HUES64 (cell line): Measurements from ENCODE around the gene ZNF143.
"Not testable (repeated sequence)": the region's sequence is repeated elsewhere in the genome, so short reads cannot be mapped to it uniquely, and the experiment has no call there.

Experiments used
- H3K27ac ChIP-seq: 2 replicates; pipeline ENCODE4 v1.7.0; 2013; ENCODE audit warnings: low read depth, low read length, inconsistent platforms
- H3K27me3 ChIP-seq: 2 replicates; pipeline ENCODE4 v1.6.1; 2013; ENCODE audit warnings: mild to moderate bottlenecking, low read length; ENCODE audit not compliant: insufficient read depth
- H3K36me3 ChIP-seq: 2 replicates; pipeline ENCODE4 v1.6.1; 2013; ENCODE audit warnings: mild to moderate bottlenecking, low read length; ENCODE audit not compliant: insufficient read depth
- H3K4me1 ChIP-seq: 2 replicates; pipeline ENCODE4 v1.6.1; 2013; ENCODE audit warnings: mild to moderate bottlenecking, low read length, moderate library complexity; ENCODE audit not compliant: insufficient read depth
- H3K4me3 ChIP-seq: 2 replicates; pipeline ENCODE4 v1.5.1; 2013; ENCODE audit warnings: mild to moderate bottlenecking, low read length, moderate library complexity
- H3K9ac ChIP-seq: 2 replicates; pipeline ENCODE4 v1.6.1; 2013; ENCODE audit warnings: mild to moderate bottlenecking, low read depth, low read length
- H3K9me3 ChIP-seq: 2 replicates; pipeline ENCODE4 v1.6.1; 2013; ENCODE audit warnings: low read depth, low read length; ENCODE audit not compliant: insufficient read depth
- WGBS: fragments of 150-250, 120-280 bp; methylation state at CpG from one replicate; pipeline ENCODE4 v1.1.7; 2013; ENCODE audit warnings: missing lambda C conversion rate; 5-methylcytosine and 5-hydroxymethylcytosine counted together

ZNF143 gene

DNA sequence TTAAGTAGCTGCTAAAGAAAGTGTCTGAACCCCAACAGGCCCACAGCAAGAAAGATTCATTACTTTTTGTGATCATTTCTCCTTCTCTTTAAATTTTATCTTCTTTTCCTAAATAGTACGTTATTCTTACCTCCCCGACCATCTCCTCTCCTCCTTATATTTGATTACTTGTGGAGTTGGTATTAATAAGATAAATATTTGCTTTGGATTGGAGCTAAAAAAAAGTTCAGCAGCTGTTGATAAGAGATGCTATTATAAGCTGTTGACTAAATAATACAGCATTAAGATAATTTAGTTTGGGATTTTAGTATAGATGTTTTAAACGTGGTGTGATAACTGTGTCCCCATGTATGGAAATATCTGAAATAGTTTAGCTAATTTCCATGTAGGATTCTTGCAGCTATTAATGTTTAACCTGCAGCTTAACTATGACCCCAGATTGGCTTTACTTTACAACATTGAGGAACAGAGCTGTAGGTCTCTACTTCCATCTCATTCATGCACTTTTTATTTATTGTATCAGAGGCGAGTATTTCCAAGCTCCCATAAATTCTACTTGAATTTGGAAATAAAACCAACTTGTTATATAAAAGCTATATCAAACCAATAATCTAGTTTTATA lies 37.8 kb downstream of the ZNF143 start:
- Histone ChIP-seq H3K27me3 (no peaks in the 10 kb centered on the region), H3K27ac (no peak overlapping the region), H3K9me3 (no peaks in the 10 kb centered on the region), H3K4me3 (no peak overlapping the region), H3K36me3 (peaks cover 84% of the 10 kb centered on the region), H3K4me1 (no peaks in the 10 kb centered on the region), H3K9ac (no peak overlapping the region)
- WGBS = 93% methylated on average over 2 of the region's 4 CpGs

DNA sequence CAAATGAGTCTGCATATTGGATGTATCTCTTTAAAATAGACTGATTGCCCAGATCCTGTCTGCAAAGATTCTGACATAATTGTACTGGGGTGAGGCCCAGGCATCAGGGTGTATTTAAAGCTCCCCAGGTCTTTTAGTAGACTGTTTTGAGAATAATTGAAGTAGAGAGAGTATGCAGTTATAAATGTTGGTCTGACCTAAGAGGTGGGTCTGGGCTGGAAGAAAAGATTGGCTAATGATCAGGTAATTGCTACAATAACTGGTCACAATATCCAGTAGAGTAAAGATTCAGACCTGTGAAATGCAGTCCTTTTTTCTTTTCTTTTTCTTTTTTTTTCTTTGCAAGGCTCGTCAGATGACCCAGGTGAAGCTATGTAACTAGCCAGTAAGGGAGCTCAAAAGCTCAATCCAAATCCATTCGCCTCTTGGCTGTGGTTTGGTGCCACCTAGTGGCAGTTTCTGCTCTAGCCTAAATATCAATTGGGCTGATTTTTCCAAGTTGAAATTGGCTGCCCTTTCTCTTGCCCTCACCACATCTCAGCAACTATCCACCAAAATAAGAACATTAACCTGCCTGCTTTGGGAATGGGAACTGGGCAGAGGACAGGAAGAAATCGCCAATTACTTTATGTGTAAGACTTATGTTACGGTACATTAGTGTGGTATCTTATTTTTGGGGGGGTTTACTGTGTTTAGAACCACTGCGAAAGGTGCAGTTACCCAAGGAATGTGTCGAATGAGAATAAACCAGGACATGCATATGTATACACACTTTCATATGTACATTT lies 45.9 kb downstream of the ZNF143 start:
- Histone ChIP-seq H3K4me1 (peaks cover 21% of the 10 kb centered on the region), H3K36me3 (peaks cover 35% of the 10 kb centered on the region), H3K9ac (no peak overlapping the region), H3K27ac (peak overlapping the region; percentile 73), H3K4me3 (no peak overlapping the region), H3K27me3 (no peaks in the 10 kb centered on the region), H3K9me3 (no peaks in the 10 kb centered on the region)
- 48% methylated on average over 6 of the region's 6 CpGs for WGBS

DNA sequence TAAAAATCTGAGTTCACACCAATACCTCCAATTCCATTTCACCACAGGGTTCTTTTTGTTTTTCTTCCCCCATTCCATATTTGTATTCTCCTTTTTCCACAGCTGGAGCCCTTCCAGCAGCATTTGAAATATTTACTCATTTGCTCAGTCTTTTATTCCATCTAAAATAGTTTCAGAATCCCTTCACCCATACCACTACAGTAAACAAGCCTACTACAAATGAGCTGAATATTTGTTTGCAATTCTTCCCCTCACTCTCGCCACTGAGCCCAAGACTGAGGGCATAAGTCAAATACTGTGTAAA lies 46.4 kb downstream of the ZNF143 start:
- Histone ChIP-seq H3K9ac (no peak overlapping the region), H3K4me1 (peaks cover 21% of the 10 kb centered on the region), H3K27me3 (no peaks in the 10 kb centered on the region), H3K4me3 (no peak overlapping the region), H3K36me3 (peaks cover 38% of the 10 kb centered on the region), H3K9me3 (no peaks in the 10 kb centered on the region), H3K27ac (peak overlapping the region; percentile 73; the same call in 1 of the 2 replicates)
- no CpG with 5 or more reads among the region's 1 CpG for WGBS

DNA sequence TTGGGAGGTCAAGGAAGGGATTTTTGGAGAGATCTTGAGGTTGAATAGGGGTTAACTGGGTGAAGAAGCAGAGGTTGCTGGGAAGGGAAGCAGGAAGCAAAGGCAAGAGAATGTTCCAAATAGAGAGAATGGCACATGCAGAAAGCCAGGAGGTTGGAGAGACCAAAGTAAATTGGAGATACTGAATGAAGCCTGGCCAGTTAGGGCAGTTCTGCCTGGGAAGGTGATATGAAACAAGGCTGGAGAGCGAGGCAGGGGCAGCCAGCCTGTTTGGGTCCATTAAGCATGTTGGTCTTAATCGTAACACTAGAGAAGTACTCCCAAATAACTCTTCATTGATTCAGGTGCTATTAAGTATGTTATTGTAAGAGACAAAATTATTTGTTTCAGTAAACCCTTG lies 48.2 kb downstream of the ZNF143 start:
- Histone ChIP-seq H3K36me3 (peaks cover 50% of the 10 kb centered on the region), H3K9me3 (no peaks in the 10 kb centered on the region), H3K27me3 (no peaks in the 10 kb centered on the region), H3K4me1 (peaks cover 21% of the 10 kb centered on the region), H3K27ac (no peak overlapping the region), H3K4me3 (no peak overlapping the region), H3K9ac (no peak overlapping the region)
- WGBS = 84% methylated on average over 1 of the region's 2 CpGs

DNA sequence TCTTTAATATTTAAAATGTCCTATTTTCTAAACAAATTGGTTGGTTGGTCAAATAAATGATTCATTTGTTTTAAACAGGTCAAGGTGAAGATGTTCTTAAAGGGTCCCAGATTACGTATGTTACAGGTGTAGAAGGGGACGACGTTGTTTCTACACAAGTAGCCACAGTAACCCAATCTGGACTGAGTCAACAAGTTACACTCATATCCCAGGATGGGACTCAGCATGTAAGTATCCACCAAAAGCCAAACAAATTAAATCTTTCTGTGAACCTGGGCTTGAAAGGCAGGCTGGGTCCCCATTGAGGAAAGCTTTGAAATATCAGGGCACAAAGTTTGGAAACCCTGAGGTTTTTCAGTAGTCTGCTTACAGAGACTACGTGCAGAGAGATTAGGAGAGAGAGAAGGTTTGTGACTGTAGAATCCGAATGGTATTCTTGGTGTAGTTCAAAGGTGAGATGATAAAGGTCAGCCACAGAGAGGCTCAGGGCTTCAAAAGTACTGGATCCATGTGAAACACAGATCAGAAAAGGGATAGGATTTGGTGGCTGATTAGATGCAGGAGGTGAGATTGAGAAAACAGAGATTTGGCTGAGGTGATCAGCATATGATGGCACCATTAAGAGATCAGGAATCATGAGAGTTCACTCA lies 51.7 kb downstream of the ZNF143 start:
- H3K27me3 ChIP-seq = no peaks in the 10 kb centered on the region
- peaks cover 72% of the 10 kb centered on the region for H3K36me3 ChIP-seq
- no peak overlapping the region for H3K9ac ChIP-seq
- H3K9me3 ChIP-seq = peaks cover 2% of the 10 kb centered on the region; the same call in 1 of the 2 replicates
- 93% methylated on average over 5 of the region's 5 CpGs for WGBS
- peaks cover 10% of the 10 kb centered on the region for H3K4me1 ChIP-seq
- no peak overlapping the region for H3K27ac ChIP-seq
- no peak overlapping the region for H3K4me3 ChIP-seq

DNA sequence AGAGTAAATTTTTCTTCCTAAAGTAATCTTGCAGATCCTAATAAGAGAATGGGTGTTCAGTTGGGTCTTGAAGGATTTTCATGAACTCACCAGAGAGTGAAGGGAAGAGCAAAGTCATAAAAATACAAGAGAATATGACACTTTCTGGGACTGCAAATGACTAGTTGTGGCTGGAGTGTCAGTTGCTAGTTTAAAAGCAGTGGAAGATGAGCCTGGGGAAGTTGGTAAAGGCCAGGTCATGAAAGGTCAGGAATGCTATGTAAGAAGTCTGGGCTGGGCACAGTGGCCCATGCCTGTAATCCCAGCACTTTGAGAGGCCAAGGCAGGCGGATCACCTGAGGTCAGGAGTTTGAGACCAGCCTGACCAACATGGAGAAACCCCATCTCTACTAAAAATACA lies 53.8 kb downstream of the ZNF143 start:
- H3K4me1 ChIP-seq = peaks cover 11% of the 10 kb centered on the region
- H3K4me3 ChIP-seq, H3K9me3 ChIP-seq, H3K27me3 ChIP-seq, H3K27ac ChIP-seq, H3K9ac ChIP-seq: not testable (repeated sequence)
- H3K36me3 ChIP-seq = peaks cover 67% of the 10 kb centered on the region
- WGBS = 100% methylated on average over 1 of the region's 1 CpG

DNA sequence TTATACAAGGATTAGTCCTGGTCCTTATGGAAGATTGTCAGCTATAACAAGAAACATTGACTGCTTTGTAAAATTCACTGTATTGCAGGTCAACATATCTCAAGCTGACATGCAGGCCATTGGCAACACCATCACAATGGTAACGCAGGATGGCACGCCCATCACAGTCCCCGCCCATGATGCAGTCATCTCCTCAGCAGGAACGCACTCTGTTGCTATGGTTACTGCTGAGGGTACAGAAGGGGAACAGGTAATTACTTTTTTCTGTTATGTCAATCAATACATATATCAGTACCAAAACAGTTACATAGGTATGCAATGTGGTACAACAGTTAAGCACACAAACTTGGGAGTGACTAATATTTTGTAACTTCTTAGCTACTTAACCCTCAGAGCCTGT lies 55.3 kb downstream of the ZNF143 start:
- Histone ChIP-seq H3K4me1 (peaks cover 11% of the 10 kb centered on the region), H3K4me3 (no peak overlapping the region), H3K9me3 (peaks cover 2% of the 10 kb centered on the region; the same call in 1 of the 2 replicates), H3K9ac (no peak overlapping the region), H3K36me3 (peaks cover 62% of the 10 kb centered on the region), H3K27ac (no peak overlapping the region), H3K27me3 (no peaks in the 10 kb centered on the region)
- 87% methylated on average over 4 of the region's 4 CpGs for WGBS

DNA sequence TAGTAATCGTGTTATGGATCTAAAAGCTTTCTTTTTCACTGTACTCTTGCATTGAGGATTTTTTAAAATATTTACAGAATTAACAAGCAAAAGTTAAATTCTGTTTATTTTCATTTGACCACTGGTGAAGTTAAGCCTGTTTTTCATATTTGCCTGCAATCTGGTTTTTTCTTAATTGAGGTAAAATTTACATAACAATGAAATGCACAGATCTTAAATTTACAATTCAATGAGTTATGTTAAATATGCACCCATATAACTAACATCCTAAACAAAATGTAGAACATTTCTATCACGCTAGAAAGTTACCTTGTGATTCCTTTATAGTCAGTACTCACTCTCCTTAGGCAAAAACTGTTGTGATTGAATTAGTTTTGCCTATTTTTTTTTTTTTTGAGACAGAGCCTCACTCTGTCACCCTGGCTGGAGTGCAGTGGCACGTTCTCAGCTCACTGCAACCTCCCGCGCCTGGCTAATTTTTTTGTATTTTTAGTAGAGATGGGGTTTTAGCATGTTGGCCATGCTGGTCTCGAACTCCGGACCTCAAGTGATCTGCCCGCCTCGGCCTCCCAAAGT lies 58.1 kb downstream of the ZNF143 start:
- Histone ChIP-seq H3K36me3 (peaks cover 41% of the 10 kb centered on the region), H3K9ac (no peak overlapping the region)

DNA sequence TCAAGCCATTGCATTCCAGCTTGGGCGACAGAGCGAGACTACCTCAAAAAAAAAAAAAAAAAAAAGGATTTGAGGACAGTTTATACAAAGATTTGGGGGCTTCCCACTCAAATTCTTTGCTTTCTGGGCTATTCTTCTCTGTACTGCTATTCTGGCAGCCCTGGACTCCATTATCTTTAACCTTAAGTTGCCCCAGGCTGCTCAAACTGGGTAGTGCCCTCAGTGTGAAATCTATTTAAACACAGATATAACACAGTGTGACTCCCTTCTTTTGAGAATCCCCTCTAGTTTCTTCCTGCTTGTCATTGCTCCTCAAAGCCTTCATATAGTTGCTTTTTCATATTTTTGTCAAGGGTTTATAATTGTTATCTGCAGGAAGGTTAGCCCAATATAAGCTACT lies 63.2 kb downstream of the ZNF143 start:
- Histone ChIP-seq H3K27ac (0 out of 2 replicates have a peak overlapping the region, but pooled peaks have one; percentile 14), H3K27me3 (no peaks in the 10 kb centered on the region), H3K9ac (no peak overlapping the region), H3K9me3 (no peaks in the 10 kb centered on the region), H3K4me3 (no peak overlapping the region), H3K4me1 (peaks cover 12% of the 10 kb centered on the region), H3K36me3 (peaks cover 27% of the 10 kb centered on the region)
- WGBS = 78% methylated on average over 2 of the region's 2 CpGs

More for the DNA sequence above, 58.1 kb downstream of the ZNF143 start:
- Histone ChIP-seq H3K4me1 (peaks cover 12% of the 10 kb centered on the region), H3K27ac (peak overlapping the region; percentile 74), H3K4me3 (no peak overlapping the region), H3K9me3 (peaks cover 2% of the 10 kb centered on the region; the same call in 1 of the 2 replicates), H3K27me3 (no peaks in the 10 kb centered on the region)
- 86% methylated on average over 7 of the region's 9 CpGs for WGBS

DNA sequence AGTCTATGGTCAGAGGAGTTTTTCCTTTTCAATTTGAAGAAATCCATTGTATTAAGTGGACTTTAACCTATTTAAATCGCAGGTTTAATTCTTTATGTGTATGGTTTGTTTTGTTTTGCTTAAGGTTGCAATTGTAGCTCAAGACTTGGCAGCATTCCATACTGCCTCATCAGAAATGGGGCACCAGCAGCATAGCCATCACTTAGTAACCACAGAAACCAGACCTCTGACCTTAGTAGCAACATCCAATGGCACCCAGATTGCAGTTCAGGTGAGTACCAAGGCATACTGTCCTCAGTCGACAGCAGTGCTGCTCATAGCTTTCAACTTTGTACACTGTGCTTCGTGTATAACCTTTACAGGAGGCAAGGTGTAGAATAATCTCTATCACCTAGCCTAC lies 64.3 kb downstream of the ZNF143 start:
- Histone ChIP-seq H3K27ac (no peak overlapping the region), H3K4me3 (no peak overlapping the region), H3K9me3 (no peaks in the 10 kb centered on the region), H3K9ac (no peak overlapping the region), H3K27me3 (no peaks in the 10 kb centered on the region), H3K4me1 (peaks cover 22% of the 10 kb centered on the region; the same call in 1 of the 2 replicates), H3K36me3 (peaks cover 27% of the 10 kb centered on the region)
- WGBS = 98% methylated on average over 3 of the region's 3 CpGs
